DMS53 treated with DMSO at 0.1 percent for 48 hours (cell line): Measurements from ENCODE around the gene SLC10A6.
"Not testable (repeated sequence)": the region's sequence is repeated elsewhere in the genome, so short reads cannot be mapped to it uniquely, and the experiment has no call there.

Source experiments
- DNase-seq: peaks from one replicate; lab custom pipeline; 2025; ENCODE audit not compliant: unreplicated experiment; lab: John Stamatoyannopoulos, UW

Gene SLC10A6

GRCh38 chr4:86848732-86849619 lies at the start of gene SLC10A6:
SLC10A6 (minus strand) TSS chr4:86849384; CDS start chr4:86849115, 269 bp downstream.
- no peak for DNase-seq

GRCh38 chr4:86898562-86898961 lies 49.4 kb upstream of the SLC10A6 start:
- DNase-seq = no peak

- no peak for DNase-seq
These were observed 47.4 kb upstream of the SLC10A6 start for GRCh38 chr4:86896596-86896995.

GRCh38 chr4:86895692-86896488 lies 46.7 kb upstream of the SLC10A6 start:
- DNase-seq = peak; percentile 57

DNA sequence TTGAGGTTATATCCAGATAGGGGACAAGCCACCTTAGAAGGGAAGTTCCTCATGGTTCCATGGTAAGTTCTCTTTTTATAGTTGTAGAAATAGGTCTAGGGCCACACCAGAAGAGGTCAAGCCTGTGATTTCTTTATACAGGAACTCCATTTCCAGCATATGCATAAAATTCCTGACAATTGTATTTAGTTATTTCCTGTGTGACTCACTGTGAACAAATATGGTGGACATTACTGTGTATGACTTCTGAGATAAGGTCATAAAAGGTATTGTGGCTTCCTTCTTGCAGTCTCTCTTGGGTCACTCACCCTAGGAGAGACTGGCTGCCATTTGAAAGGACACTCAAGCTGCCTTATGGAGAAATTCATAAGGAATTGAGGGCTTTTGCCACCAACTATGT lies 45.3 kb upstream of the SLC10A6 start:
- peak; percentile 40 for DNase-seq

- no peak for DNase-seq
These were observed 44.0 kb upstream of the SLC10A6 start for GRCh38 chr4:86893136-86893535.

DNA sequence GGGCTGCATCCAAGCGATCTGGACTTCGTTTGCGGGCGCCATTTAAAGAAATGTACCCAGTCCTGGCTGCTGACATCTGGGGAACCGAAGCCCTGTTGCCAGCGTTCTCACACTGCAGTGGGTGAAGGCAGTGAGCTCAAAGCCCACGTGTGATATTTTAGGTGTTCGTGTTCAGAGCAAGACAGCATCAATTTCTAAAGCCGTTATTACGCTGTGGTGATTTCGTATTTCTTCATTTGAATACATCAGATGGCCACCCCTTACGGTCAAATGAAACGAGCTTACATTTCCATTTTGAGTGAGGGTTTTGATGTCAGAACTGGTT lies 43.4 kb upstream of the SLC10A6 start:
- no peak for DNase-seq

DNA sequence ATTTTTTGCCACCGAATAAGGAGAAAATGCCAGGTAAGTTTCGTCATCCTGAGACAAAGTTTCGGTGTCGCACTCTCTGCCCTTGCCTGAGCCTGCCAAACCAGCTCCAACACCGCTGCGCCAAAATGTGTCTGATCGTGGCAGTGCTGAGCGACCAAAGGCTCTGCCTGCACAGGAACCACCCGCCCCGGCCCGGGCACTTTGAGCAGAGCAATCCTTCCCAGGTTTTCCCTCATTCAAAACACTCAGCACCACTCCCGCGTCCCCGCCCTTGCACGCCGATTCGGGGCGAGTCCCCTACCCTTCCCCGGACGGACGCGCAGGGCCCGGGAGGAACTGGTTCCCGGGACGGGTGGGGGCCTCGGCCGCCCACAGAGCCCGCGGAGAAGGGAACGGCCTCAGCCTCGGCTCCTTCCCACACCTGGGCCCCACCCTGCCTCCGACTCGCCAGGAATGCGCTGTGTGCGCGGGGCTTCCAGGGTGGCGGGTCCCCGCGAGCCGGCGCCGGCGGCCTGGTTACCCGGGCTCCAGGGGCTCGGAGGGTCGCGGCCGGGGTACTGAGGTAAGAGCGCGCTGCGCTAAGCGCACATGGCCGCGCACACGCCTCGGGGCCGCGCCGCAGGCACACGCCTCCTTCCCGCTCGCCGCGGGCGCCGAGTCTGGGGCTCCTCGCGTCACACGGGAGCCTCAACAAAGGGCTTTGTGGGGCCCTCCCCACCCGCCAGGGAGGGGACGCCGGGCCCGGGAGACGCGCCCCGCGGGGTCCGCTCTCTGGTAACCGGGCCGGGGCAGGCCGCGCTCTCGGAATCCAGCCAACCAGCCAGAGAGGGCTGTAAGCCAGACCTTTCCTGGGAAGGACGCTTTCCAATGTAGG lies 42.8 kb upstream of the SLC10A6 start, which contains the start of gene C4orf36:
Gene C4orf36, minus strand, starts transcription at position 661 of the 874 bp plus-strand sequence. CDS start 902 bp downstream, outside the sequence.
- DNase-seq = peak; percentile 20

- DNase-seq = no peak
These were observed 41.6 kb upstream of the SLC10A6 start for GRCh38 chr4:86890790-86891189.

DNA sequence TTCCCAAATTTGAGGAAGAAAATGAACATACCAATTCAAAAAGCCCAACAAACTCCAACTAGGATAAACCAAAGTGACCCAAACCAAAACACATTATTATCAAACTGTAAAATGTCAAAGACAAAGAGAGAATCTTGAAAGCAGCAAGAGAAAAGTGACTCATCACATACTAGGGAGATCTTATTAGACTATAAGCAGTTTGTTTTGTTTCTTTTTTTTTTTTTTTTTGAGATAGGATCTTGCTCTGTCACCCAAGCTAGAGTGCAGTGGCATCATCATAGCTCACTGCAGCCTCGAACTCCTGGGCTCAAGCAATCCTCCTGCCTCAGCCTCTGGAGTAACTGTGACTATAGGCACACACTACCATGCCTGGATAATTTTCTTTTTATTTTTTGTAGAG lies 30.5 kb upstream of the SLC10A6 start:
- no peak for DNase-seq

GRCh38 chr4:86878640-86879039 lies 29.5 kb upstream of the SLC10A6 start:
- DNase-seq = no peak

GRCh38 chr4:86876894-86877685 lies 27.9 kb upstream of the SLC10A6 start:
- DNase-seq = no peak

DNA sequence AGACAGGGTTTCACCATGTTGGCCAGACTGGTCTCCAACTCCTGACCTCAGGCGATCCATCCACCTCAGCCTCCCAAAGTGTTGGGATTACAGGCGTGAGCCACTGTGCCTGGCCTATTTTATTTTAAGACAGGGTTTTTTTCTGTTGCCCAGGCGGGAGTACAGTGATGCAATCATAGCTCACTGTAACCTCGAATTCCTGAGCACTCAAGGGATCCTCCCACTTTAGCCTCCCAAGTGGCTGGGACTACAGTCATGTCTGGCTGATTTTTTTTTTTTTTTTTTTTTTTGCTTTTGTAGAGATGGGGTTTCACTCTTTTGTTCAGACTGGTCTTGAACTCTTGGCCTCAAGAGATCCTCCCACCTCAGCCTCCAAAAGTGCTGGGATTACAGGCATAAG lies 26.3 kb upstream of the SLC10A6 start:
- DNase-seq = not testable (repeated sequence)

- DNase-seq = no peak
These were observed 23.0 kb upstream of the SLC10A6 start for GRCh38 chr4:86872135-86872534.

DNA sequence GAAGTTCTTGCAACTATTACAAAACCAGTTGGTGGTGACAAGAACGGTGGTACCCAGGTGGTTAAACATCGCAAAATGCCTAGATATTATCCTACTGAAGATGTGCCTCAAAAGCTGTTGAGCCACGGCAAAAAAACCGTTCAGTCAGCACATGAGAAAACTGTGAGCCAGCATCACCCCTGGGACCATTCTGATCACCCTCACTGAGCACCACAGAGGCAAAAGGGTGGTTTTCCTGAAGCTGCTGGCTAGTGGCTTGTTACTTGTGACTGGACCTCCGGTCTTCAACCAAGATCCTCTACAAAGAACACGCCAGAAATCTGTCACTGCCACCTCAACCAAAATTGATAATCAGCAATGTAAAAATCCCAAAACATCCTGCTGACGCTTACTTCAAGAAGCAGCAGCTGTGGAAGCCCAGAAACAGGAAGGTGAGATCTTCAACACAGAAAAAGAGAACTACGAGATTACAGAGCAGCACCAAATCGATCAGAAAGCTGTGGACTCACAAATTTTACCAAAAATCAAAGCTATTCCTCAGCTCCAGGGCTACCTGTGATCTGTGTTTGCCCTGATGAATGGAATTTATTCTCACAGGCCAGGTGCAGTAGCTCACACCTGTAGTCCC lies 21.4 kb upstream of the SLC10A6 start:
- DNase-seq = no peak

DNA sequence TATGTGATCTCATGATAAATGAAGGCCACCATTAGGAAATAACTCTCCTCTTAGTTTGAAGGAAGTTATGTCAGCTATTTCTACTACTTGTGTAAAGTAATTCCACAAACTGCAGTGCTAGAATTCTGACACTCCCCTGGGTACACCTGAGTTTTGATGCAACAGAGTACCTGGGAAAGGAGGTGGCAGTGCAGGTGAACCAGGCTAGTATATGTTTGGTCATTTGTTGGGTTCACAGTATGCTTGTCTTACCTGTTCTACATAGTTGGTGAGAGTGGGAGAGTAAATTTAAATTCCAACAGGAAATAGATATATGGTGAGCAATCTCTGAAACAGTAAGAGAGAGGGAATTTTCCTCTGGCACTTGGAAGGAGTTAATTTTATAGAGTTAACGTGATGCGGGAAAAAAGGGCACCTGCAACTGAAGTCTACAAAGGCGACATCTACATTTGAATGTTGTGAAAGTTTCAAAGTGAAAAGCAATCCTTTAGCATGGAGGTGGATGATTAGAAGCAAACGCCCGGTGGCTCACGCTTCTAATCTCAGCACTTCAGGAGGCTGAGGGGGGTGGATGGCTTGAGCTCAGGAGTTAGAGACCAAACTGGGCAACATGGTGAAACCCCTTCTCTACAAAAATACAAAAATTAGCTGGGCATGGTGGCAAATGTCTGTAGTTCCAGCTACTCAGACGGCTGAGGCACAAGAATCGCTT lies 8.3 kb upstream of the SLC10A6 start:
- no peak for DNase-seq

- DNase-seq = no peak
These were observed 7.7 kb upstream of the SLC10A6 start for GRCh38 chr4:86856896-86857295.

GRCh38 chr4:86855572-86855971 lies 6.4 kb upstream of the SLC10A6 start:
- peak; percentile 70 for DNase-seq

GRCh38 chr4:86853209-86853608 lies 4.0 kb upstream of the SLC10A6 start:
- DNase-seq = no peak
